Memory B cell (primary cell): ENCODE results near the gene KLK5.
"Not testable (repeated sequence)": the region's sequence is repeated elsewhere in the genome, so short reads cannot be mapped to it uniquely, and the experiment has no call there.

ENCODE experiments used
- ATAC-seq: fragments of 150-1000 bp; cut with Tn5 transposase; 2 replicates; pipeline ENCODE4 v1.10.0; 2021; ENCODE audit warnings: low read depth, mild to moderate bottlenecking, moderate library complexity
- DNase-seq, 2 donors: peaks; one replicate each; pipeline ENCODE4 v3.0.0; 2022; ENCODE audit warnings: low spot score in 2 of 2
- H3K27ac Mint-ChIP-seq: one replicate; pipeline ENCODE4 v1.8.0; 2022; ENCODE audit warnings: mild to moderate bottlenecking, moderate library complexity, mixed read lengths
- H3K27me3 Mint-ChIP-seq: one replicate; pipeline ENCODE4 v1.8.0; 2022; ENCODE audit warnings: mixed read lengths
- H3K36me3 Mint-ChIP-seq: one replicate; pipeline ENCODE4 v1.8.0; 2022; ENCODE audit warnings: mild to moderate bottlenecking, mixed read lengths
- H3K4me1 Mint-ChIP-seq: one replicate; pipeline ENCODE4 v1.8.0; 2022; ENCODE audit warnings: mixed read lengths
- H3K4me3 Mint-ChIP-seq: one replicate; pipeline ENCODE4 v1.8.0; 2022; ENCODE audit warnings: mild to moderate bottlenecking, moderate library complexity, mixed read lengths
- H3K9me3 Mint-ChIP-seq: one replicate; pipeline ENCODE4 v1.8.0; 2022; ENCODE audit warnings: mixed read lengths

The KLK5 gene, protein sequence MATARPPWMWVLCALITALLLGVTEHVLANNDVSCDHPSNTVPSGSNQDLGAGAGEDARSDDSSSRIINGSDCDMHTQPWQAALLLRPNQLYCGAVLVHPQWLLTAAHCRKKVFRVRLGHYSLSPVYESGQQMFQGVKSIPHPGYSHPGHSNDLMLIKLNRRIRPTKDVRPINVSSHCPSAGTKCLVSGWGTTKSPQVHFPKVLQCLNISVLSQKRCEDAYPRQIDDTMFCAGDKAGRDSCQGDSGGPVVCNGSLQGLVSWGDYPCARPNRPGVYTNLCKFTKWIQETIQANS

DNA sequence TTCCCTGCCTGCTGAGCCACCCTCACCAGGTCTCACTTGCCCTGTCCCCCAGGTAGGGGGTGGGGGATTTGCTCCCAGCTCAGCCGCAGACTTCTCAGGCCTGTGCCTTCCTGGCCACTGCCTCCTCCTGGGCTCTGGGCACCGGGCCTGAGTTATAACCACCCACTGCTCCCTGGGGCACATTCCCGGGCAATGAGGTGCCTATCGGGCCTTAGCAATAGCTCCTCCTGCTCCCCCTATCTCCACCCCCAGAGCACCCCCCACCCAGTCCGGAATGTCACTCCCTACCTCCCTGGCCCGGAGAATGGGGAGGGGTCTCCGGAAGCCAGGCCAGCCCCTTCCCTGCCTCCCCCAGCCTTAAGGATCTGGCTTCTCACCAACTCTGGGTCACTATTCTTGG lies at the start of gene KLK5:
KLK5 (minus strand) TSS at position 129 of the 400 bp plus-strand sequence. CDS start 381 bp downstream, outside the sequence.
- Mint-ChIP-seq H3K4me1 (peaks cover 2% of the 10 kb centered on the region), H3K9me3 (peaks cover 2% of the 10 kb centered on the region), H3K36me3 (no peaks in the 10 kb centered on the region), H3K4me3 (no peak within 1 kb of the TSS), H3K27ac (no peak within 1 kb of the TSS), H3K27me3 (peaks cover 33% of the 10 kb centered on the region)
- ATAC-seq, result no peak
- DNase-seq, result no peak

DNA sequence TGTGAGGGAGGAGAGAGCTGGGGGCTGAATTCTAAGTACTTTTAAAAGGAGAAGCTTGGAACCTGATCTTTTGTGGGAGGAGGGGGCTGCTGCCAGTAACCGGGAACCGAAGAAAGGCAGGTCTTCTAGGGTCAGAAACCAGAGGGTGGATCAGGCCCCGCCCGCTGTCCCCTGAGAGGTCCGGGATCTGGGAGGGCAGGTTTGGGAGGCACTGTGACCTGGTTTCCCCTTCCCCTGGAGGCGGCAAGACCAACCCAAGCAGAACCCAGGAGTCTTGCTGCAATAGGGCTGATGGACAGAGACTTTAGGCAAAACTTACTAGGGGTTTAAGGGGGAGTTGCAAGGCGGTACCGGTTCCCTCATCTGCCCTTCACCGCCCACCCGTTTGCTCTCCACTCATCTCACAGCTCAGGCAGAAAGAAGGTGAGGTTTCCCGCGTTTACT lies 49.3 kb upstream of the KLK5 start:
- Mint-ChIP-seq H3K4me1 (no peaks in the 10 kb centered on the region), H3K36me3 (no peaks in the 10 kb centered on the region), H3K9me3 (peaks cover 2% of the 10 kb centered on the region), H3K4me3 (no peak overlapping the region), H3K27ac (no peak overlapping the region), H3K27me3 (peaks cover 11% of the 10 kb centered on the region)
- DNase-seq (no peak), ATAC-seq (no peak)

DNA sequence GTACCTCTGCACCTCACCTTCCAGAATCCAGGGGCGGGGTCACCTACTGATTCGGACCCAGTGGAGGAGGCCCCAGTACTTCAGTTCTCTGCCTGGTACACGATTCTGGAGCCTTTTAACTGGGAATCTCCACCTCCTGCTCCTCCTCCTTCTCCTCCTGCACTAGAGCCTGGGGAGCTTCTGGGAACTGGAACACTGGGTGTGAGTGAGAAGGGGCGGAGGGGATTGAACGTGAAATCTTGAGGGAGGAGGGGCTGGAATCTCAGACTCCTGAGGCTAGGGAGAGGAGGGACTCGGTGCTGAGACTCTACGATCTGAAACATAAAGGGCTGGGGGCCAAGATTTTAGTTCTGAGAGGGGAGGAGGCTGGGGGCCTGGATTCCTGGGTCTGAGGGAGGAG lies 48.7 kb upstream of the KLK5 start, which contains the start of gene KLK8:
KLK8 (minus strand) TSS at position 90 of the 400 bp plus-strand sequence. CDS start 437 bp downstream, outside the sequence.
- H3K4me3 Mint-ChIP-seq, result no peak within 1 kb of the TSS
- H3K27me3 Mint-ChIP-seq, result peaks cover 11% of the 10 kb centered on the region
- H3K9me3 Mint-ChIP-seq, result peaks cover 2% of the 10 kb centered on the region
- no peak within 1 kb of the TSS for H3K27ac Mint-ChIP-seq
- ATAC-seq (no peak), DNase-seq (no peak)
- no peaks in the 10 kb centered on the region for H3K36me3 Mint-ChIP-seq
- no peaks in the 10 kb centered on the region for H3K4me1 Mint-ChIP-seq

DNA sequence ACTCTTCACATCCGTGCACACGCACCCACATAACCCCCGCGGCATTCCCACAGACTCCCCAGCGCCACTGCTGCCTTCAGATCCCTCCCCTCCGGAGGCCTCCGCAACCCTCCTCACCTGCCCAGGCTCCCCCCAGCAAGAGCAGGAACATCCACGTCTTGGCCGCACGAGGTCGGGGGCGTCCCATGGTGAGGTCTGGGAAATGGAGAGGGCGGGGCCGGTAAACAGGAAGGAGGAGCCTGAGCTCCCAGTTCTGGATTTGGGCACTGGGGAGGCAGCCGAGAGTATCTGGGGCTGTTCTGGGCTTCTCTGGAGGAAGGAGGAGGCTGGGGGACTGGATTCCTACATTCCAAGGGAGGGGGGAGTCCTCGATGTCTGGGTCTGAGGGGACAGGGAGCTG lies 48.1 kb upstream of the KLK5 start:
- peaks cover 11% of the 10 kb centered on the region for H3K27me3 Mint-ChIP-seq

DNA sequence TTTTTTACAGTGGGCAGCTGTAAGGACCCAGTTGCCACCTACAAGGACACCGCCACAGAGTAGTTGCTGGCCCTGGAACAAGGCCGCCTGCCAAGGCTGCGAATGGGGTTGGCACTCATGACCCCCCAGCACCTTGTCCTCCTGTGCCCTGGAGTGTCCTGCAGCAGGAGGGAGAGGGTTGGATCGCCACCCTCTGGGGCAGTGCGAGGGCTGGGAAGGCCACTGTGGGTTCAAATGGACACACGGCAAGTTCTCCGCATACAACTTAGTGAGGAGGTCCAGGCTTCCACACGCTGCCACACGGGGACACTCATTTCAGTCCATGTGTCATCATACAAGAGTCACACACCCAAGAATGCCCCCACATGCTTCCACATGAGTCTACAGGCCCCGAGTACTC lies 47.6 kb upstream of the KLK5 start:
- peaks cover 2% of the 10 kb centered on the region for H3K9me3 Mint-ChIP-seq

More for the DNA sequence above, 48.1 kb upstream of the KLK5 start:
- Mint-ChIP-seq H3K27ac (no peak overlapping the region), H3K4me3 (no peak overlapping the region), H3K36me3 (no peaks in the 10 kb centered on the region), H3K9me3 (peaks cover 2% of the 10 kb centered on the region), H3K4me1 (no peaks in the 10 kb centered on the region)
- ATAC-seq (no peak), DNase-seq (no peak)

DNA sequence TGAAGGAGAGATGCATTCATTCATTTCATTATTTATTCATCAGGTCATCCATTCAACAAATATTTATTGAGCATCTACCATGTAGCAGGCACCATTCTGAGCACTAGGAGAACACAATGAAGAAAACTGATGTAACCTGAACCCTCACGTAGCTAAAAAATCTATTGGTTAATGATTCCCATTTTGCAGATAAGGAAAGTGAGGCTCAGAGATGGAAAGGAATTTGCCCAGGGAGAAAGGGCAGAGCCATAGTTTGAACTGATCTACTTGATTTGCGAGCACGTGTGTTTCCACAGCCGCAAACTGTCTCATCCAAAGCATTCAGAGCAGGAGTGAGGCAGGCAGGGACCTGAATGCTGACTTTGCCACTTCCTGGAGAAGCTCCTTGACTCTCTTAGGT lies 45.8 kb upstream of the KLK5 start:
- ATAC-seq (no peak), DNase-seq (no peak)
- H3K9me3 Mint-ChIP-seq, result peaks cover 2% of the 10 kb centered on the region
- no peaks in the 10 kb centered on the region for H3K4me1 Mint-ChIP-seq
- no peak overlapping the region for H3K4me3 Mint-ChIP-seq
- no peak overlapping the region for H3K27ac Mint-ChIP-seq
- H3K36me3 Mint-ChIP-seq, result no peaks in the 10 kb centered on the region
- peaks cover 8% of the 10 kb centered on the region for H3K27me3 Mint-ChIP-seq

More for the DNA sequence above, 47.6 kb upstream of the KLK5 start:
- H3K27me3 Mint-ChIP-seq, result peaks cover 11% of the 10 kb centered on the region
- no peaks in the 10 kb centered on the region for H3K4me1 Mint-ChIP-seq
- DNase-seq, result no peak
- no peak overlapping the region for H3K27ac Mint-ChIP-seq
- no peaks in the 10 kb centered on the region for H3K36me3 Mint-ChIP-seq
- no peak overlapping the region for H3K4me3 Mint-ChIP-seq
- ATAC-seq, result no peak

DNA sequence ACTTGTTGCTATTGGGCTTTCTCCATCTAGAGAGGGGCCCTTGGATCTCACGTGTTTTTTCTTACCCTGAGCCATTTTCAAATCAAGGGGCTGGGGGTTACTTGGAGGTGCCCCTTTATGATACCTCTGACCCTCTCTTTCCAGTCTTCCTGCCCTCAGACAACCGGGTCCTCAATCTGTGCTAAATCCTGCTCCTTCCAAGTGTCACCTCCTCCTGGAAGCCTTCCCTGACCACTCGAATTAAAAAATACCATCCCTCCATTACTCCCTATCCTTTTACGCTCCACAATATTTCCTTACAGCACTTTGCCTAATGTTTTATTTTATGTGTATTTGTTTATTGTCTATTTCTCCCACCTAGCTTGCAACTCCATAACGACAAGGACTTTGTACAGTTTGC lies 45.2 kb upstream of the KLK5 start:
- H3K4me1 Mint-ChIP-seq, result no peaks in the 10 kb centered on the region
- no peaks in the 10 kb centered on the region for H3K36me3 Mint-ChIP-seq
- peaks cover 7% of the 10 kb centered on the region for H3K27me3 Mint-ChIP-seq
- ATAC-seq (no peak), DNase-seq (no peak)
- no peak overlapping the region for H3K4me3 Mint-ChIP-seq
- no peak overlapping the region for H3K27ac Mint-ChIP-seq
- H3K9me3 Mint-ChIP-seq, result peaks cover 2% of the 10 kb centered on the region

DNA sequence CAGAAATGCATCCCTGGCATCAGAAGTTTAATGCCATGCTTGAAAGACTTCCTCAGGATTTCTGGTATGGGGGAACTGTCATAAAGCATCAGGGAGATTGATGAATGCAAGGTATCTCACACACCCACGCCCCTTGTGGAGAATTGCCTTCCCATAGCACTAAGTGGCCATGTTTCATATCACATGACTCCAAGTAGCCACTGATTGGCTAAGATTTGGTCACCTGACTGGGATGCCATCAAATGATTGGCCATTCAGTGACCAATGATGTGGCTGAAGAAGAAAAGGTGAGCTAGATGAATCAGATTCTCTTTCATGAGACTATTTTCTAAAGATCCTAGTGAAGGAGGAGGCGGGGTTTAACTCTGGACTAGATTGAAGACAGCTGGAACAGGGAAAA lies 41.3 kb upstream of the KLK5 start:
- Mint-ChIP-seq H3K9me3 (peaks cover 7% of the 10 kb centered on the region), H3K27me3 (peaks cover 10% of the 10 kb centered on the region), H3K4me1 (no peaks in the 10 kb centered on the region), H3K4me3 (no peak overlapping the region), H3K36me3 (peaks cover 1% of the 10 kb centered on the region), H3K27ac (no peak overlapping the region)
- DNase-seq, result no peak
- ATAC-seq, result no peak

DNA sequence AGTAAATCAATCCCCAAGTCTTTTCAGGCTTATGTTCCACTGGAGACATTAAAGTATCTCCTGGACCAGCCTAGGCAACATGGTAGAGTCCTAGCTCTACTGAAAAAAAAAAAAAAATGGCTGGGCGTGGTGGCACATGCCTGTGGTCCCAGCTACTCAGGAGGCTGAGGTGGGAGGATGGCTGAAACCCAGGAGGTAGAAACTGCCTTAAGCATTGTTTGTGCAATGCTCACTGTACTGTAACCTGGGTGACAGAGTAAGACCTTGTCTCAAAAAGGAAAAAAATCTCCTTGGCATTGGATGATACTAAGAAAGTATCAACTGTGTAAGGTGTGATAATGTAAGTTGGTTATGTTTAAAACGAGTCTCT lies 39.8 kb upstream of the KLK5 start:
- Mint-ChIP-seq H3K4me1 (no peaks in the 10 kb centered on the region), H3K4me3 (no peak overlapping the region), H3K36me3 (peaks cover 1% of the 10 kb centered on the region), H3K9me3 (peaks cover 9% of the 10 kb centered on the region), H3K27ac (no peak overlapping the region), H3K27me3 (peaks cover 11% of the 10 kb centered on the region)
- ATAC-seq, result no peak
- DNase-seq, result no peak

DNA sequence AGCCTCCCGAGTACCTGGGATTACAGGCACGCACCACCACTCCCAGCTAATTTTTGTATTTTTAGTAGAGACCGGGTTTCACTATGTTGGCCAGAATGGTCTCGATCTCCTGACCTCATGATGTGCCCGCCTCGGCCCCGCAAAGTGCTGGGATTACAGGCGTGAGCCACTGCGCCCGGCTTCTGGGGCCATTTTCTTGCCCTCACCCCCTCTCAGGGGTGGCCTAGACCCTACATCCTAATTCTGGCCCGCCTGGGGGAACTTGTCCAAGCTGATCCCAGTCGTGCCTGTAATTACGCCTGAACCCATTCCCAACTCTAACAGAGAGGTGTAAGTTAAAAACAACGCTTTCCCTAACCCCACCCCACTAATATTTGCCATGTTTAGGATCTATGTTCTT lies 31.6 kb upstream of the KLK5 start:
- not testable (repeated sequence) for ATAC-seq, H3K9me3 Mint-ChIP-seq, DNase-seq, H3K4me3 Mint-ChIP-seq, H3K27ac Mint-ChIP-seq, H3K36me3 Mint-ChIP-seq, H3K4me1 Mint-ChIP-seq
- H3K27me3 Mint-ChIP-seq, result peaks cover 28% of the 10 kb centered on the region

DNA sequence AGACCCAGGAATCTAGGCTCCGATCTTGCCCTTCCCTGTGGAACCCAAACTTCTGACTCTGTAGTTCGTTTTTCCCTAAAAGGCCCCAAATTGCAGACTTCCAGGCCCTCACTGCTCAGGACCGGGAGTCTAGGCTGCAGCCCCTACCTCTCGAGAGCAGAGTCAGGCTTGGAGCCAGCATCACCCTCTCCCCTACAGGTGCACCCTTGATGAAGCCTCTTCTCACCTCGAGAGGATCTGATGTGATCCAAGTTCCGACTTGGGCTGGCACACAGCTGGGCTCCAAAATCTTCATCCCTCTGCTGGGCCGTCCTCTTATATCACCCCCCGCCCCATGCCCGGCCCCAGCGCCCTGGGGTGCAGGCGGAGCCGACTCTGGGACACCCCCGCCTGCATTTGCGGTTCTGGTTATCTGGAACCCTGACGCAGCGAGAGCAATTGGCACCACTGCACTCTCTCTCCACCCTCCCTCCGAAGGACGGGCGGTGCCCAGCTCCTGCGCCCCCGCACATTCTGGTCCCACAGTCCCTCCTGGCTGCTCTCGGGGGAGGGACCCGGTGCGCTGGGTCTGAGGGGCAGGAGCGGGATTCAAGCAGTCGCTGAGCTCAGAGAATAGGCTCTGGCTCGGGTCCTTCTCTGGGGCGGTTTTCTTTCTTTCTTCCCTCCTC lies 30.9 kb upstream of the KLK5 start, which contains the start of gene KLK7:
KLK7 (minus strand) TSS at position 293 of the 668 bp plus-strand sequence. CDS start 1,518 bp downstream, outside the sequence.
- DNase-seq (no peak), ATAC-seq (no peak)
- Mint-ChIP-seq H3K36me3 (peaks cover 4% of the 10 kb centered on the region), H3K27me3 (peaks cover 30% of the 10 kb centered on the region), H3K27ac (no peak within 1 kb of the TSS), H3K9me3 (peaks cover 6% of the 10 kb centered on the region), H3K4me1 (no peaks in the 10 kb centered on the region), H3K4me3 (no peak within 1 kb of the TSS)

DNA sequence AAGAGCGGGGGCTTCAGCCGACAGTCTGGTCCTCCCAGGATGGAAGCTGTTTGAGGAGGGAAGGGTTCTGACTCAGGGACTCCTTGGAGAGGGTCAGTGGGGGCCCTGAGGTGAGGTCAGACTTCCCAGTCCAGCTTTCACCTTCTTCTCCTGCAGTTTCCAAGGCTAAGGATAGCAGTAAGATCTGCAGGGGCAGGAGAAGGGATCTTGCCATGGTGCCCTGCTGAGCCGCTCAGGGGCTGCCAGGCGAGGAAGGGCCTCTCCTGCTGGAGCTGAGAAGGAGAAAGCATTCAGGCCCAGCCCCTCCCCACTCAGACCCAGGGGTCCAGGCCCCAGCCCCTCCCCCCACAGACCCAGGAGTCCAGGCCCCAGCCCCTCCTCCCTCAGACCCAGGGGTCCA lies 29.3 kb upstream of the KLK5 start:
- Mint-ChIP-seq H3K36me3 (peaks cover 4% of the 10 kb centered on the region), H3K27ac (no peak overlapping the region), H3K9me3 (peaks cover 4% of the 10 kb centered on the region), H3K4me1 (no peaks in the 10 kb centered on the region), H3K4me3 (no peak overlapping the region), H3K27me3 (peaks cover 37% of the 10 kb centered on the region)
- ATAC-seq (no peak), DNase-seq (no peak)

DNA sequence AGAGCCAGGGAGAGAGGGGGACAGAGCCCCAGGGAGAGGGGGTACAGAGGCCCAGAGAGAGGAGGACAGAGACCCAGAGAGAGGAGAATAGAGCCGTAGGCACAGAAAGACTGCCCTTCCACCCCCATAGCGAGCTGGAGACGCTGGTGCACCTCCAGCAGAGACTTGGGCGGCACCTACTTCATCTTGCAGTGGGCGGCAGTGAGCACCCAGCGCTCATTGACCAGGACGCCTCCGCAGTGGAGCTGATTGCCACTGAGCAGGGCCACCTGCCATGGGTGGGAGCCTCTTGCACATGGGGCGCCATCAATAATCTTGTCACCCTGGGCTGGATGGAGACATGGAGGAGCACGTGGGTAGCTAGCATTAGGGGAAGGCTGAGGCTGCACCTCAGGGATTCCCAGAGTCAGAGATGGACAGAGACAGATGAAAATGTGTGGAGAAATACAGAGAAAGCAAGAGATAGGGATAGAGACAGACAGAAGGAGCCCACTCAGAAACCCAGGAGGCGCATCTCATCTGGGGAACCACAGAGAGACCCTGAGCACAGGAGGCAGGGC lies 28.8 kb upstream of the KLK5 start:
- H3K27ac Mint-ChIP-seq, result no peak overlapping the region
- H3K4me3 Mint-ChIP-seq, result no peak overlapping the region
- DNase-seq (no peak), ATAC-seq (no peak)
- H3K9me3 Mint-ChIP-seq, result peaks cover 4% of the 10 kb centered on the region
- no peaks in the 10 kb centered on the region for H3K4me1 Mint-ChIP-seq
- H3K36me3 Mint-ChIP-seq, result peaks cover 4% of the 10 kb centered on the region
- peaks cover 39% of the 10 kb centered on the region for H3K27me3 Mint-ChIP-seq

DNA sequence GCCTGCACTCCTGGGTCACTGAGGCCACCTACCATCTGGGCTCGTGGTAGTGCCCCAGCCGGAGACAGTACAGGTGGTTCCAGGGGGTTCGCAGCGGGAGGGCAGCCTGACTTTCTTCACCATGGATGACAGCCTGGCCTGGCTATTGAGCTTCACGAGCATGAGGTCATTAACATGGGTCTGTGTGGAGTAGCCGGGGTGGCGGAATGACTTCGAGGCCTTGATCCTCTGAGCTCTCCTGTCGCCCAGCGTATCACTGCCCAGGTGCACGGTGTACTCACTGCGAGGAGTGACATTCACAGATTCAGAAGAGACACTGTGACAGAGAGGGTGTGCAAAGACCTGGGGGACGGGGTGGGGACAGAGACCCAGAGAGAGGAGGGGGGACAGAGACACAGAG lies 27.4 kb upstream of the KLK5 start:
- Mint-ChIP-seq H3K27me3 (peaks cover 39% of the 10 kb centered on the region), H3K36me3 (peaks cover 4% of the 10 kb centered on the region), H3K9me3 (peaks cover 4% of the 10 kb centered on the region), H3K27ac (no peak overlapping the region), H3K4me1 (no peaks in the 10 kb centered on the region), H3K4me3 (no peak overlapping the region)
- no peak for ATAC-seq
- no peak for DNase-seq
